ENCODE measurements around the gene FAM184B. TPM values are rescaled to one million over a fixed set of nuclear protein-coding genes. Genes with fewer than 3 reads are reported as not detected.

Gene FAM184B
- total RNA-seq, 1 experiment from 2014 or later, result 0.07 TPM

DNA sequence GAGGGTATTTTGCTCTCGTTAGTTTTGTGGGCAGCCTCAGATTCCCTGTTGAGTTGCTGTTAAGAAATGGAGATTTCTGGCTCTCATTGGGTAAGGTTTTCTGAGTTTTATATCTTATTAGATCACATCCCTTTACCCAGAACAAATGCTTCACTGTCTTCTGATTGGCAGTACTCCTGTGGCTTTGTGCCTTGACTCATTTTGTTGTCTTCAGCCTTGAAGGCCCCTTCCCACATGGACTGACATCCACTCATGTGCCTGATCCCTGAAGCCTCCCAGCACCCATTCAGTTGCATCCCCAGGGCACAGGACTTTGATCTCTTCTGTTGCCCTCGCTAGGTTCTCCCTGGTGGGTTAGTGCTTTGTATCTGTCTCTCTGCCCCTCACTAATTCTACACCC is 156.6 kb downstream of the FAM184B start (continued):
- TF ChIP-seq, protein P1, sequence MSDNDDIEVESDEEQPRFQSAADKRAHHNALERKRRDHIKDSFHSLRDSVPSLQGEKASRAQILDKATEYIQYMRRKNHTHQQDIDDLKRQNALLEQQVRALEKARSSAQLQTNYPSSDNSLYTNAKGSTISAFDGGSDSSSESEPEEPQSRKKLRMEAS (IDR thresholded peaks at IDR 0.05), result no peak

DNA sequence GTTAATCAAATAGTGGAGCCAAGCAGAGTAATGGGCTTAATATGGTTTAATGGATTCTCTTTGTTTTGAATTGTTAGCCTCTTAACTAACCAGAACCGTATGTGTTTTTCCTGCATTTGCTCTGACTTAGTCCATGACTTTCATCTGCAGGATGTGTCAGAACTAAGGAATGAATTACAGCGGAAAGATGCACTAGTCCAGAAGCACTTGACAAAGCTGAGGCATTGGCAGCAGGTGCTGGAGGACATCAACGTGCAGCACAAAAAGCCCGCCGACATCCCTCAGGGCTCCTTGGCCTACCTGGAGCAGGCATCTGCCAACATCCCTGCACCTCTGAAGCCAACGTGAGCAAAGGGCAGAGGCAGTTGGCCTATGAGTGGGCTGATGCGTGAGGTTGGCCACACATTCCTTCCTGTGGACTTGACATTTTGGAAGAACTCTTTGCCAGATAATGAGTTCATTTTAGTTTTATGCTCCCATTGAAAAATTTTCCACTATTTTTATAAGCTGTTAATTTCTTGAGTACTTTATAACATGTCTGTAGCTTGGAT is 157.9 kb downstream of the FAM184B start:
- H4K20me1 ChIP-seq (ENCODE audit: insufficient read depth), result no peaks in the 10 kb centered on the region
- H3K27me3 ChIP-seq (ENCODE audit: insufficient read depth, low read length), result no peaks in the 10 kb centered on the region
- no TSS peak for BruUV-seq (replicated peaks)
- intact Hi-C loops (cut with micrococcal nuclease), result no loop called here
- no peak for ATAC-seq
- no peak overlapping the region for H3K27ac ChIP-seq (ENCODE audit: low read depth, low read length)
- no peak for TF ChIP-seq ELF1 (IDR thresholded peaks at IDR 0.05; ENCODE audit: borderline replicate concordance, low read depth)
- no peak for TF ChIP-seq ZFX (IDR thresholded peaks at IDR 0.05)
- no peak for TF ChIP-seq EZH2 (IDR thresholded peaks at IDR 0.05)
- TF ChIP-seq POLR2AphosphoS5 (IDR thresholded peaks at IDR 0.05; ENCODE audit: low read depth, low read length), result no peak
- TF ChIP-seq YY1 (IDR thresholded peaks at IDR 0.05; ENCODE audit: extremely low read depth, insufficient replicate concordance, low read depth, low read length), result no peak
- TF ChIP-seq, protein P2, sequence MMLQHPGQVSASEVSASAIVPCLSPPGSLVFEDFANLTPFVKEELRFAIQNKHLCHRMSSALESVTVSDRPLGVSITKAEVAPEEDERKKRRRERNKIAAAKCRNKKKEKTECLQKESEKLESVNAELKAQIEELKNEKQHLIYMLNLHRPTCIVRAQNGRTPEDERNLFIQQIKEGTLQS (IDR thresholded peaks at IDR 0.05), result no peak
- TF ChIP-seq SIN3A (IDR thresholded peaks at IDR 0.05; ENCODE audit: low read depth), result no peak
- TF ChIP-seq EZH2phosphoT487 (IDR thresholded peaks at IDR 0.05; ENCODE audit: borderline replicate concordance), result no peak
- no peak overlapping the region for H3K4me3 ChIP-seq (replicated peaks in 1 of 2; ENCODE audit: low read depth in 1 of 2, low read length in 2 of 2)
- DNase-seq (ENCODE audit: low read depth, low spot score), result no peak
- no peaks in the 10 kb centered on the region for H3K4me1 ChIP-seq (ENCODE audit: control insufficient read depth in 1 of 2, insufficient read depth in 2 of 2, low read length in 2 of 2)
- POLR2A ChIA-PET, result no interaction called here
- H3K9me3 ChIP-seq (ENCODE audit: control insufficient read depth in 1 of 2, insufficient read depth in 1 of 2, low read depth in 1 of 2, low read length in 2 of 2), result no peaks in the 10 kb centered on the region
- CTCF ChIA-PET, result no interaction called here
- peaks cover 67 to 72% of the 10 kb centered on the region in 2 experiments for H3K36me3 ChIP-seq (ENCODE audit: control insufficient read depth in 1 of 2, insufficient read depth in 2 of 2, low read length in 2 of 2)
- H3K4me2 ChIP-seq (ENCODE audit: low read length), result no peak overlapping the region
- no peak overlapping the region for H3K9ac ChIP-seq (ENCODE audit: low read length)
- RAD21 ChIA-PET (ENCODE audit: low non-redundant PET in 1 of 2, low total read pairs in 2 of 2, uncharacterized antibody in 2 of 2, unreplicated experiment in 2 of 2), result no interaction called here
- peaks cover 72% of the 10 kb centered on the region for H3K79me2 ChIP-seq (ENCODE audit: insufficient read depth, low read length)
- no peak overlapping the region for H2AFZ ChIP-seq (ENCODE audit: low read depth, low read length, poor library complexity, severe bottlenecking)
- H3K9me2 ChIP-seq (ENCODE audit: insufficient read depth), result no peaks in the 10 kb centered on the region

Data from HCT116 (cell line).